LNCAP (cell line): ENCODE measurements around the gene CLMP.

Source experiments
- CTCF ChIP-seq: fragments of 450-650 bp; IDR thresholded peaks from 2 replicates; pipeline ENCODE4 v1.5.1; 2017; ENCODE audit warnings: mild to moderate bottlenecking

CLMP gene

DNA sequence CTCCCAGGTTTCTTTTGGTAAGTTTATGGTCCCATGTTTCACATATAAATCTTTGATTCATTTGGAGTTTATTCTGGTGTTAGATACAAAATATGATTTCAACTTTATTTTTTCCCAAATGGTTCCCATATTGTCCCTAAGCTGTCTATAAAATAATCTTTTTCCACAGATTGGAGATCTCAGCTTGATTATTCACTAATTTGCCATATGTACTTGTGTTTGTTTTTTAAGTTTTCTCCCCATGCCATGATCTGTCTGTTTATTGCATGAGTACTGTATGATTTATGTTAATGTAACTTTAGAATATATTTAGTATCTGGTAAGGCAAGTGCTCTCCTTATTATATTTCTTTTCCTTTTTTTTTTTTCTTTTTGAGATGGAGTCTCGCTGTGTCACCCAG, 19.9 kb upstream of the CLMP start:
- no peak for TF ChIP-seq CTCF

DNA sequence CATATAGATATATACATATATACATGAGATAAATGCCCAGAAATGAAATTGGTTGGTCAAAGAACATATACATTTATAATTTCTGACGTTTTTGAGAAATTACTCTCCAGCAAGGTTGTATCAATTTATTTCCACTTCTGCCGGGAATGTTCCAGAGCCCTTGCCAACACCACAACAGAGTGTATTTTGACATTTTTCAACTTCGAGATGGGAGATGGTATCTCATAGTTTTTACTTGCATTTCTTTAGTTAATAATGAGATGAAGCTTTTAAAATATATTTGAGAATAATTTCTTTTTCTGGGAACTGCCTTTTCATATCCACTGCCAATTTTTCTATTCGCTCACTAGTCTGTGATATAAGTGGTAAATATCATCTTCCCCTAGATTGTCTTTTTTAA, 19.3 kb upstream of the CLMP start:
- no peak for TF ChIP-seq CTCF

DNA sequence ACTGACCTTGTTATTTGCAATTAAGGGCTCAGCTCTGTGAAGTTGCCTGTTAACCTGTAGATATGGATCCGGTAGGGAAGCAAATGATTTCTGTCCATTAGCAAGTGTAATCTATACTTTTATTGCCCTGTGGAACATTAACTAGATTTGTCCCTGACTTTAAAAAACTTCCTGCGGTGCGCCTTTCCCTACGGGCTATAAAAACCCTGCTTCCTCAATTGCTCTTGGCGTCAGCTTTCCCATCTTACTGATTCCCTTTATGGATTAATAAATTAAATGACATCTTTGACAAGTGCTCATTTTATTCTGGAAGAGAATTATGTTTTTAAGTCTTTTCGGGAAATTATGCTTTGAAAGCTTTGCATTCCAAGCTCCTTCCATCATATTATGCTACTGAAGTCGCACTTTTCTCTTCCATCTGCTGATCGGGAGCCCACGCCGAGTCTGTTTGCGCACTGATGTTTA, 18.3 kb upstream of the CLMP start:
- no peak for TF ChIP-seq CTCF

GRCh38 chr11:123212406-123212805, 17.4 kb upstream of the CLMP start:
- no peak for TF ChIP-seq CTCF

GRCh38 chr11:123211981-123212380, 16.9 kb upstream of the CLMP start:
- no peak for TF ChIP-seq CTCF

DNA sequence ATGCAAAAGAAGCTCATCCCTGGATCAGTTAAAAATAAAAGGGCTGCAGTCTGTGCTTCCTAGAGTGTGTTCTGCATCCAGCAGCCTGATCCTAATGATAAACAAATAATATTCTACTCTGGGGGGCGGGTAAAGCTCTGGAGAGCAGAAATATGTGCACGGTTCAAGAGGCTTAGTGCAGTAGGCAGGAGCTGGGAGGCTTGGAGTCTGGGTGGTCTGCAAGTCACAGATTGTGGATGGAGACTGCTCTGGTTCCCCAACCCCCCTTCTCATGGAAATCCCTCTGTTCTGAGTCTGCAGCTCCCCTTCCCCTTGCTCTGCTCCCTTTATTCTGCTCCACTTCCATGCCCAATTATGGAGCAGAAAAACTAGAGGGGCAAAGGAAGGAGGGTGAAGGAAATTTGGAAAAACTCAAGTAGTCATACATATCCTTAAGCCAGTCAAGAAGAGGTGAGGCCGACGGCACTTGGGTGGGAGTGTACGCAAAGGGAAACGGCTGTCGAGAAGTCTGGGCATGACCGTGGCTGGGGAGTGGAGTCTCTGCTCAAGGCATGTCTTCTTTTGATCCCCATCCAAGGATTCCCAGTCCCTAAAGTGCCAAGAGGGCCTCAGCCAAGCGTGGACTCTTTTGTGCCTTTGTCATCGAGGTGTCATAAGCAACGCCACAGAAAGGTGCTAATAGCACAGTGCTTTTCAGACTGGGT, 16.3 kb upstream of the CLMP start:
- no peak for TF ChIP-seq CTCF

- no peak for TF ChIP-seq CTCF
Measured at GRCh38 chr11:123209591-123209990, 14.5 kb upstream of the CLMP start.
